Smooth muscle cell (in vitro differentiated cells): ENCODE measurements around the gene TSPAN1. TPM values are rescaled to one million over a fixed set of nuclear protein-coding genes. Genes with fewer than 3 reads are reported as not detected.

Experiments used
- DNase-seq: peaks from one replicate; lab custom pipeline; 2025; ENCODE audit not compliant: unreplicated experiment; lab: John Stamatoyannopoulos, UW
- H2AFZ ChIP-seq: fragments of 200-600 bp; sonication (generic); 2 replicates; pipeline ENCODE4 v1.6.0; 2016; ENCODE audit warnings: antibody characterized with exemption, low read depth, mild to moderate bottlenecking
- H3F3A ChIP-seq: fragments of 200-600 bp; sonication (generic); 2 replicates; pipeline ENCODE4 v1.6.0; 2017; ENCODE audit warnings: antibody characterized with exemption, low read depth
- H3K27ac ChIP-seq: fragments of 200-600 bp; sonication (generic); 2 replicates; pipeline ENCODE4 v1.5.1; 2016; ENCODE audit warnings: low read depth, mild to moderate bottlenecking
- H3K27me3 ChIP-seq: fragments of 200-600 bp; sonication (generic); 2 replicates; pipeline ENCODE4 v1.6.1; 2016; ENCODE audit warnings: low read depth, mild to moderate bottlenecking
- H3K36me3 ChIP-seq: fragments of 200-600 bp; sonication (generic); 2 replicates; pipeline ENCODE4 v1.5.1; 2016; ENCODE audit warnings: low read depth
- H3K4me1 ChIP-seq: fragments of 200-600 bp; sonication (generic); 2 replicates; pipeline ENCODE4 v1.5.1; 2016; ENCODE audit warnings: low read depth
- H3K4me2 ChIP-seq: fragments of 200-600 bp; sonication (generic); 2 replicates; pipeline ENCODE4 v1.6.0; 2016; ENCODE audit warnings: mild to moderate bottlenecking
- H3K4me3 ChIP-seq: fragments of 200-600 bp; sonication (generic); 2 replicates; pipeline ENCODE4 v1.5.1; 2016; ENCODE audit warnings: mild to moderate bottlenecking
- H3K79me2 ChIP-seq: fragments of 200-600 bp; sonication (generic); 2 replicates; pipeline ENCODE4 v1.6.0; 2016; ENCODE audit warnings: low read depth, mild to moderate bottlenecking
- H3K9ac ChIP-seq: fragments of 200-600 bp; sonication (generic); 2 replicates; pipeline ENCODE4 v1.6.0; 2016; ENCODE audit warnings: low read depth
- H3K9me3 ChIP-seq: fragments of 200-600 bp; sonication (generic); replicated peaks from 2 replicates; pipeline ENCODE4 v1.5.1; 2016; ENCODE audit warnings: low read depth
- H4K20me1 ChIP-seq: fragments of 200-600 bp; sonication (generic); 2 replicates; pipeline ENCODE4 v1.6.0; 2016; ENCODE audit warnings: low read depth
- WGBS: methylation state at CpG from one replicate; pipeline ENCODE4 v1.1.7; 2016; ENCODE audit warnings: low lambda C conversion rate; 5-methylcytosine and 5-hydroxymethylcytosine counted together
- polyA plus RNA-seq: library from polyadenylated mRNA; unstranded; fragments of >200 nt; fragmentation: Nextera tagmentation; extraction: Ambion mirVana; gene quantifications from 2 replicates; pipeline ENCODE4 v1.2.1, GENCODE V29; 2016
- total RNA-seq: library from RNA; depleted of rRNA; stranded (reverse); fragments of >200 nt; gene quantifications from 2 replicates; pipeline ENCODE4 v1.2.3, GENCODE V29; 2014
- TF ChIP-seq, protein P1 (sequence below): fragments of 200-600 bp; sonication (generic); IDR thresholded peaks from 2 replicates; pipeline ENCODE4 v1.5.1; 2017; ENCODE audit warnings: borderline replicate concordance, mild to moderate bottlenecking, antibody characterized with exemption; ENCODE audit not compliant: insufficient read depth, poor library complexity, severe bottlenecking

TSPAN1 gene
- total and polyA plus RNA-seq, 2 experiments from 2014 or later = 1.7 to 2.4 TPM

DNA sequence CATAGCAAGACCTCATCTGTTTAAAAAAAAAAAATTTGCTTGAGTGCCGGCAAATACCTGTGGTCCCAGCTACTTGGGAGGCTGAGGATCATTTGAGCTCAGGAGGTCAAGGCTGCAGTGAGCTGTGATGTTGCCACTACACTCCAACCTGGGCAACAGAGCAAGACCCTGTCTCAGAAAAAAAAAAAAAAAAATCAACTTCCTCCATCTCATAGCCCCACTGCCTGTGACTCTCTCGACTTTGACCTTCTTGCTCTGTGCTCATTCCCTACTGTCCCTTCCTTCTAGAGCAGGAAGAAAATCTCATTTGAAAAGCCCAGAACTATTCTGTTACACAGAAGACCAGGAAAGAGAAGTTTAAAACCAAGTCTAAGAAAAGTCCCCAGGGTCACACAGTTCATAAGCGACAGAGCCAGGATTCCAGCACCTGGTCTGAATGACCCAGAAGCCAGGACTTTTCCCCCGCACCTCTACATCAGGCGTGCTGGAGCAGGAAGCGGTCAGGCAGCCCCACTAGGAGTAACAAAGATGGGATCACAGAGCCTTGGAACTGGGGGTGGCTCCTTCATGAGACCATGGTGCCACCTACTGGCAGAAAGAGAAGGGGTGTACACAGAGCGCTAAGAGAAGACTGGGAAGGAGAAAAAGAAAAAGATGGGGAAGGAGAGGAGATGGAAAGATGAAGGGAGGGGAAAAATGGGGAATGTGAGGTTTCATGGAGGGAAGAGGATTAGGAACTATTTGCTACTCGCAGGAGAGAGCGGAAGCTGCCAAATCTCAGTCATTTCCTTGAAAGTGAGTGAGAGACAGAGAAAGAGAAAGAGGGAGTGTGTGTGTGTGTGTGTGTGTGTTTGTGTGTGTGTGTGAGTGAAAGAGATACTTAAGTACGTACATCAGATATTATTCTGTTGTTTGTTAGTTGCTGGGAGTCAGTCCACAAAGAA, 4.5 kb downstream of the TSPAN1 start:
- Histone ChIP-seq H3K4me2 (peak overlapping the region; percentile 68), H3K79me2 (no peaks in the 10 kb centered on the region), H3K9me3 (no peaks in the 10 kb centered on the region), H3F3A (peaks cover 19% of the 10 kb centered on the region), H2AFZ (peak overlapping the region; percentile 42), H3K9ac (no peak overlapping the region), H3K4me3 (no peak overlapping the region), H3K36me3 (no peaks in the 10 kb centered on the region), H3K4me1 (peaks cover 7% of the 10 kb centered on the region), H3K27me3 (no peaks in the 10 kb centered on the region), H4K20me1 (no peaks in the 10 kb centered on the region), H3K27ac (no peak overlapping the region)
- peak; percentile 20 for DNase-seq
- 17% methylated on average over 10 of the region's 10 CpGs for WGBS
- TF ChIP-seq, protein P1, sequence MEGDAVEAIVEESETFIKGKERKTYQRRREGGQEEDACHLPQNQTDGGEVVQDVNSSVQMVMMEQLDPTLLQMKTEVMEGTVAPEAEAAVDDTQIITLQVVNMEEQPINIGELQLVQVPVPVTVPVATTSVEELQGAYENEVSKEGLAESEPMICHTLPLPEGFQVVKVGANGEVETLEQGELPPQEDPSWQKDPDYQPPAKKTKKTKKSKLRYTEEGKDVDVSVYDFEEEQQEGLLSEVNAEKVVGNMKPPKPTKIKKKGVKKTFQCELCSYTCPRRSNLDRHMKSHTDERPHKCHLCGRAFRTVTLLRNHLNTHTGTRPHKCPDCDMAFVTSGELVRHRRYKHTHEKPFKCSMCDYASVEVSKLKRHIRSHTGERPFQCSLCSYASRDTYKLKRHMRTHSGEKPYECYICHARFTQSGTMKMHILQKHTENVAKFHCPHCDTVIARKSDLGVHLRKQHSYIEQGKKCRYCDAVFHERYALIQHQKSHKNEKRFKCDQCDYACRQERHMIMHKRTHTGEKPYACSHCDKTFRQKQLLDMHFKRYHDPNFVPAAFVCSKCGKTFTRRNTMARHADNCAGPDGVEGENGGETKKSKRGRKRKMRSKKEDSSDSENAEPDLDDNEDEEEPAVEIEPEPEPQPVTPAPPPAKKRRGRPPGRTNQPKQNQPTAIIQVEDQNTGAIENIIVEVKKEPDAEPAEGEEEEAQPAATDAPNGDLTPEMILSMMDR = peak; percentile 85

DNA sequence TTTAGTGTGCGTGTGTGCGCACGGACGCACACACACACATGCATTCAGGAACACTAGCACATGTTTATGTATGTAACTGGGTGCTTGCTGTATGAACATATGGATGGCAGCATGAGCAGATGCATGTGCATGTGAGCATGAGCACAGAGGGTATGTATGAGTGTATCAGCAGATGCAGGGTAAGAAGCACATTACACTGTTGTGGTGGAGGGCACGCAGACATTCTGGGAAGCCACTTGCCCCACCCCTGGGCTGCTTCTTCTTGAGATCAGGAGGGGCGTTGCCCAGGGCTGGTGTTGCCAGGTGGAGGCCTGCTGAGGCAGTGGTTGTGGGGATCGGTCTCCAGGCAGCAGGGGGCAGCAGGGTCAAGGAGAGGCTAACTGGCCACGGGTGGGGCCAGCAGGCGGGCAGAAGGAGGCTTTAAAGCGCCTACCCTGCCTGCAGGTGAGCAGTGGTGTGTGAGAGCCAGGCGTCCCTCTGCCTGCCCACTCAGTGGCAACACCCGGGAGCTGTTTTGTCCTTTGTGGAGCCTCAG, 5.3 kb downstream of the TSPAN1 start:
- 69% methylated on average over 12 of the region's 12 CpGs for WGBS
- Histone ChIP-seq H4K20me1 (no peaks in the 10 kb centered on the region), H3K4me1 (peaks cover 7% of the 10 kb centered on the region), H3F3A (peaks cover 21% of the 10 kb centered on the region), H3K27me3 (no peaks in the 10 kb centered on the region), H3K27ac (no peak overlapping the region), H3K9ac (no peak overlapping the region), H3K79me2 (no peaks in the 10 kb centered on the region), H3K4me2 (no peak overlapping the region), H2AFZ (no peak overlapping the region), H3K4me3 (no peak overlapping the region), H3K9me3 (no peaks in the 10 kb centered on the region), H3K36me3 (no peaks in the 10 kb centered on the region)
- TF ChIP-seq, protein P1 = no peak
- no peak for DNase-seq

DNA sequence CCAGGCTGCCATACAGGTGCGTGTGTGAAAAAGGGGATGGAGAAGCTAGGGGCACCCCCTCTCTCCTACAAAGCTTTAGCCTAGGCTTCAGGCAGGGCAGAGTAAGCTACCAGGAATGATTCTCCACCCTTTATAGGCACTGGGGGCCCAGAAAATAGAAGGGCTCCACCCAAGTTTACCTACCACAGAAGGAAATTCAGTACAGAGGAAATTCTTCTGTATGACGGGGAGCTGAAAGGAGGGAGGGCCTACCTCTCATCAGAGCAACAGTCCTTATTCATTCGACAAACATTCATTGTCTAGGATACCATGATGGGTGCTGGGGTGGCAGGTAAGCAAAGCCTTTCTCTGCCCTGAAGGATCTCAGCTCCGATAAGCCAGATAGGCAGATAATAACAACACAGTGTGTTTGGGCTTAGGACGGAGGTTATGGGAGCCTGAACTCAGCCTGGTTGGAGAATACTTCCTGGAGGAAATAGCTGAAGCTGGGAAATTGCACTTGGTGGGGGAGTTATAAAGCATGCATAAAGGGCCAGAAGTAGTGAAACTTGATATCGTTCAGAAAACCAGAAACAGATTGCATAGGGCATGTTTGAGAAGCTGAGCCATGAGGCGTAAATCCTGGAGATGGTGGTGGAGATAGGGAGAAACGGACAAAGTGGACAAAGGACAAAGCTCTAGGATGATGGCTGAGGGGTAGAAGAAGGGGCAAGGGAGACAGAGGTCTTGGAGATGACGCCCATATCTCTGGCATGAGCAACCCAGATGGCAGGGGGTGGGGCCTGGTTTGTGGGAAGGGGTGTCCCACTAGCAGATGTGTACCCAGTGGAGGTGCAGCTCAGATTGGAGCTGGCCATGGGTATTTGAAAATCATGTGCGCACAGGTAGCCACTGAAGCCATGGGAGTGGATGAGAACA, 6.7 kb downstream of the TSPAN1 start:
- Histone ChIP-seq H3F3A (peaks cover 21% of the 10 kb centered on the region), H3K9ac (no peak overlapping the region), H3K4me3 (no peak overlapping the region), H4K20me1 (no peaks in the 10 kb centered on the region), H3K4me2 (no peak overlapping the region), H2AFZ (no peak overlapping the region), H3K79me2 (no peaks in the 10 kb centered on the region), H3K27ac (peak overlapping the region; percentile 11), H3K27me3 (no peaks in the 10 kb centered on the region), H3K9me3 (no peaks in the 10 kb centered on the region), H3K4me1 (peaks cover 7% of the 10 kb centered on the region), H3K36me3 (no peaks in the 10 kb centered on the region)
- no peak for DNase-seq
- WGBS = 53% methylated on average over 10 of the region's 10 CpGs
- TF ChIP-seq, protein P1 = no peak
